Right cardiac atrium (tissue), 5 donors: ENCODE results near the gene TSPAN31. TPM values are rescaled to one million over a fixed set of nuclear protein-coding genes. Genes with fewer than 3 reads are reported as not detected.
"Not testable (repeated sequence)": the region's sequence is repeated elsewhere in the genome, so short reads cannot be mapped to it uniquely, and the experiment has no call there.

Experiments
- ATAC-seq, 2 donors: fragments of 200-7000 bp; cut with Tn5 transposase; one replicate each; pipeline versions ENCODE4 v1.8.0 to v1.9.1; 2020; ENCODE audit warnings: moderate library complexity in 2 of 2, mild to moderate bottlenecking in 1 of 2
- DNase-seq, 3 donors: peaks; one replicate each; pipeline ENCODE4 v3.0.0-alpha.2; 2020
- H3K27ac ChIP-seq: one replicate; pipeline ENCODE4 v1.5.1; 2013; ENCODE audit warnings: mild to moderate bottlenecking, low read length, control low read depth, moderate library complexity
- H3K27me3 ChIP-seq: one replicate; pipeline ENCODE4 v1.6.1; 2013; ENCODE audit not compliant: control insufficient read depth, insufficient read depth
- H3K4me1 ChIP-seq: one replicate; pipeline ENCODE4 v1.6.1; 2013; ENCODE audit warnings: low read length; ENCODE audit not compliant: control insufficient read depth, insufficient read depth
- H3K4me3 ChIP-seq: one replicate; pipeline ENCODE4 v1.5.1; 2013; ENCODE audit warnings: low read length, control low read depth
- H3K9me3 ChIP-seq: one replicate; pipeline ENCODE4 v1.6.1; 2013; ENCODE audit warnings: low read length; ENCODE audit not compliant: control insufficient read depth
- WGBS: extraction: QIAGEN DNeasy Blood & Tissue Kit; methylation state at CpG from one replicate; pipeline ENCODE4 v1.1.7; 2013; 5-methylcytosine and 5-hydroxymethylcytosine counted together
- intact Hi-C, 4 donors: fragments of 100-400 bp; cut with DNase I; formaldehyde crosslinking; loops; one replicate each; pipeline versions ENCODE4 v1.11.0 to v1.14.0; 2022 to 2023
- long read RNA-seq, 4 donors: library from polyadenylated mRNA; unstranded; transcript quantifications; one replicate each; pipeline ENCODE4 v2.0.0, GENCODE V29; 2020 to 2021
- polyA plus RNA-seq: library from polyadenylated mRNA; stranded (reverse); fragments of 200-250 nt; gene quantifications from one replicate; pipeline ENCODE4 v1.2.3, GENCODE V29; 2013
- total RNA-seq, 4 donors: library from RNA; stranded (reverse); fragmentation: NEBNext Ultra II Directional; extraction: Animal tissue kit (Norgen Biotek cat#: 25700); gene quantifications; one replicate each; pipeline ENCODE4 v1.2.1, GENCODE V29; 2021
- donor health status: healthy with polysubstance abuse.
- donor health status: DM: no; HTN: yes; CAD: no.
- donor health status: DM: no; HTN: no; CAD: no.
- donor health status: DM: no; HTN: yes; CAD: no; lungs with severe emphysema.
- donor health status: DM: yes; HTN: yes; CAD: no.

TSPAN31 gene, protein sequence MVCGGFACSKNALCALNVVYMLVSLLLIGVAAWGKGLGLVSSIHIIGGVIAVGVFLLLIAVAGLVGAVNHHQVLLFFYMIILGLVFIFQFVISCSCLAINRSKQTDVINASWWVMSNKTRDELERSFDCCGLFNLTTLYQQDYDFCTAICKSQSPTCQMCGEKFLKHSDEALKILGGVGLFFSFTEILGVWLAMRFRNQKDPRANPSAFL
- 10 to 100 TPM; 31.5 to 41.3 (median 34.5) TPM for total RNA-seq
- polyA plus RNA-seq: 43.9 TPM
- long read RNA-seq, donor 1, transcript TSPAN31-201 (6 exons, 1,849 nt): major isoform, 65 of 101 reads
- long read RNA-seq, donor 1, partial matches to known transcripts: 33 of 101 reads
- long read RNA-seq, donor 1, other reads (novel, unspliced or antisense): 3 of 101 reads
- long read RNA-seq, donor 2, transcript TSPAN31-201 (6 exons, 1,849 nt): major isoform, 26 of 28 reads
- long read RNA-seq, donor 2, partial matches to known transcripts: 1 of 28 reads
- long read RNA-seq, donor 2, other reads (novel, unspliced or antisense): 1 of 28 reads
- long read RNA-seq, donor 3, transcript TSPAN31-201 (6 exons, 1,849 nt): major isoform, 141 of 171 reads
- long read RNA-seq, donor 3, partial matches to known transcripts: 17 of 171 reads
- long read RNA-seq, donor 3, other reads (novel, unspliced or antisense): 11 of 171 reads
- long read RNA-seq, donor 4, transcript TSPAN31-201 (6 exons, 1,849 nt): major isoform, 25 of 32 reads
- long read RNA-seq, donor 4, partial matches to known transcripts: 3 of 32 reads
- long read RNA-seq, donor 4, other reads (novel, unspliced or antisense): 3 of 32 reads

DNA sequence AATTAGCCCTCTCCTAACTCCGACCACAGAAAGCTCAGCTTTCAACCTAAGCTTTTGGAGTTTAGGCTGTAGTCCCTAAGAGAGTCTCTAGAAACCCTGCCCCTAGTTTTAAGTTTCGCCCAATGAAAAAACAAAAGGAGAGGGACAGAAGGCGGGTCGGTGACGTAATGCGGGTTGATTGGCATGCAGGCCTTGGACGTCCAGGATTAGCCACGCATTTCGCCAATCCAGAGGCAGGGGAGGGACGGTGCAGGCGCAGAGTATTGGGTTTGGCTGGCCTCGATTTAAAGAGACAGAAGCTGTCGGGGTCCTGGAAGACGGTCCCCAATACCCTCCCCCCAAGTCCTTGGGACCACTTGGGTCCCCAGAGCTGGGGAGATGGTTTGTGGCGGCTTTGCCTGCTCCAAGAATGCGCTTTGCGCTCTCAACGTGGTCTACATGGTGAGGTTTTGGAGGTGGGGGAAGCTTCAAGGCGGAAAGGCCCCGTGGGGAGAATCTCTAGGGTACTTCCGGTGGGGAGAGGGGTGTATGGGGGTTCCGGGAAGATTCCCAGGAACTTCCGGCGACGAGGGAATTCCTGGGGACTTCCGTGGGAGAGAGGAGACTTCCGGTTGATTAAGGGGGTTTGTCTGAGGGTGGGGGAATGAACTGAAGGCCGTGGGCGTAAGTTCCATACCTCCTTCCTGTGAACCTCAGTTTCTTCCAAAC lies at the start of gene TSPAN31:
Gene TSPAN31, plus strand, starts transcription at position 263 of the 708 bp plus-strand sequence. Its CDS starts 116 bp downstream, at position 379.
- DNase-seq (peak; percentile 98 to 99 (median 99)), ATAC-seq (peak; percentile 95 to 96)
- intact Hi-C loops: no loop called here
- peak within 1 kb of the TSS; percentile 89 for H3K4me3 ChIP-seq
- H3K9me3 ChIP-seq: no peaks in the 10 kb centered on the region
- no peaks in the 10 kb centered on the region for H3K27me3 ChIP-seq
- WGBS: 1% methylated on average over 29 of the region's 29 CpGs
- H3K4me1 ChIP-seq: peaks cover 2% of the 10 kb centered on the region
- H3K27ac ChIP-seq: peak within 1 kb of the TSS; percentile 97

DNA sequence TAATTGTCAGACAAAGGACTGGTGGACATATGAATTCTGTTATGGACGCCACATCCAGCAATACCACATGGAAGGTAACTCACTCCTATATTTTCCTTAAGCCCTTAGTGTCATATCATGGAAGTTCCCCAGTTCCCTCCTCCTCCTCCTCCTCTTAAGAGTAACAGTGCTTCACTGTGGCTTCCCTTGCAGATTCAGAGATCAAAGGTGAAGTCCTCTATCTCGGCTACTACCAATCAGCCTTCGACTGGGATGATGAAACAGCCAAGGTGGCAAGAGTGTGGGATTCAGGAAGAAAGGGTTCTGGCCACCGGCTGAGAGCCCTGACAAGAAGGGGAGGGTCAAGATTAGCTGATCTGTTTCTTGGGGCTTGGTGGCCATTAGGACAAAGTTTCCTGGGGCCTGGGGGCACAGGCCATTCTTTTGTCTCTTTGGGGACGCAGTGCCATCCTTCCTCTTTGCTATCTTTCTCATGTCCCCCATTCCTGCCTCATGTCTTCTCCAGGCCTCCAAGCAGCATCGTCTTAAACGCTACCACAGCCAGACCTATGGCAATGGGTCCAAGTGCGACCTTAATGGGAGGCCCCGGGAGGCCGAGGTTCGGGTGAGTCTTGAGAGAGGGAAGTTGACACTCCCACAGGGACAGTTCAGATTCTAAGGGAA lies 48.9 kb upstream of the TSPAN31 start:
- DNase-seq (no peak), ATAC-seq (no peak)
- WGBS: 91% methylated on average over 11 of the region's 11 CpGs
- Histone ChIP-seq H3K4me1 (peaks cover 3% of the 10 kb centered on the region), H3K4me3 (no peak overlapping the region), H3K9me3 (no peaks in the 10 kb centered on the region), H3K27me3 (no peaks in the 10 kb centered on the region), H3K27ac (no peak overlapping the region)
- intact Hi-C loops: no loop called here

DNA sequence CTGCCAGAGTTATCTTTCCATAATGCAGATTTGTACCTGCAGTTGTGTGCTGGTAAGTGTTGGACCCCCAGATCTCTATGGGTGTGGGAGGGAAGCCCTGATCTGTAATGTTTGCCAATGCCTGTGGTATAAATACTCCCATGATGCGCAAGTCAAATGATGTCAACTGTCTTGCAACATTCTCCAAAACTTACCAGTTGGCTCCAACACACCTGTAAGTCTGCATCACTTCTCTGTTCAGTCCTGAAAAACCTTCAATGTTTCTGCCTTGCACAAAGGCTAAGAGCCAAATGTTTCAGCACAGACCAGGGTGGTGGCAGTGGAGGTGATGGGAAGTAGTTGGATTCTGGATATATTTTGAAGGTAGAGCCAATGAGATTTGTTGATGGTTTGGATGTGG lies 47.8 kb upstream of the TSPAN31 start:
- intact Hi-C loops: no loop called here
- 100% methylated on average over 1 of the region's 1 CpG for WGBS
- ATAC-seq: no peak

DNA sequence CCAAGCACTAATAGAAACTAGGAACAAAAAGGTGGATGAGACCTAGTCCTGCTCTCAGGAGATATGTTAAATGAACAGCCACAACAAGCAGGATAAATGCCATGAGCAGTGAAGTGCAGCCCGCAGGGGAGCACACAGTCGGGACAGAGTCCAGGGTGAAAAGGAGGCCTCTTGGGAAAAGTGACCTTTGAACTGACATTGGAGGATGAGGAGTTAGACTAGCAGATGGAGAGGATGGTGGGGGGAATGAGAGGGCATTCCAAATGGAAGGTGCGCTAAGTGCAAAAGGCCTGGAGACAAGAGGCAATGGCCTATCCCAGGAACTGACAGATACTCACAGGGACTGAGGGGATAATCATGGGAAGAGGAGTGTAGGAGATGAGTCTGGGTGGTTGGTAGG lies 46.4 kb upstream of the TSPAN31 start:
- intact Hi-C loops: no loop called here
- DNase-seq (no peak), ATAC-seq (no peak)
- Histone ChIP-seq H3K27ac (no peak overlapping the region), H3K9me3 (no peaks in the 10 kb centered on the region), H3K27me3 (no peaks in the 10 kb centered on the region), H3K4me1 (peaks cover 3% of the 10 kb centered on the region), H3K4me3 (no peak overlapping the region)
- 91% methylated on average over 3 of the region's 3 CpGs for WGBS

More for the DNA sequence above, 47.8 kb upstream of the TSPAN31 start:
- no peak for DNase-seq
- Histone ChIP-seq H3K9me3 (no peaks in the 10 kb centered on the region), H3K27ac (no peak overlapping the region), H3K4me1 (peaks cover 3% of the 10 kb centered on the region), H3K4me3 (no peak overlapping the region), H3K27me3 (no peaks in the 10 kb centered on the region)

DNA sequence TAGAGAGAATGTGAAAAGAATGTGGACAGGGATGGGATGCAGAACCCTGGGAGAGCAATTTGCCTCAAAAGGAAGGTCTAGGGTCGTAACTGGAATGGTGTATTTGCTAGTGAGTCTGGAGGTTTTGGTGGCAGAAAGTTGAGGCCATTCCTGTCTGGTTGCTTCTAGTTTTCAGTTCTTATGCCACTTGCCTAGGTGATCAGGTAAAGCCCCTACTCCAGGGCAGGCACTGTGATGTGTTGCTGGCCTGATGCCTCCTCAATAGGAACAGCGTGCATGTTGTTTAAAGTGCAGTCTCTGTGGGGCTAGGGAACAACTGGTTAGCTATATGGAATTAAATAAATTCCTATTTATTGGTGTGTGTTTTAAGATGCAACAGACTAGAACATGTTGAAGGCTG lies 44.5 kb upstream of the TSPAN31 start:
- intact Hi-C loops: no loop called here
- Histone ChIP-seq H3K4me3 (no peak overlapping the region), H3K27ac (no peak overlapping the region), H3K9me3 (no peaks in the 10 kb centered on the region), H3K4me1 (no peaks in the 10 kb centered on the region), H3K27me3 (no peaks in the 10 kb centered on the region)
- ATAC-seq: no peak
- WGBS: 97% methylated on average over 2 of the region's 2 CpGs
- DNase-seq: no peak

DNA sequence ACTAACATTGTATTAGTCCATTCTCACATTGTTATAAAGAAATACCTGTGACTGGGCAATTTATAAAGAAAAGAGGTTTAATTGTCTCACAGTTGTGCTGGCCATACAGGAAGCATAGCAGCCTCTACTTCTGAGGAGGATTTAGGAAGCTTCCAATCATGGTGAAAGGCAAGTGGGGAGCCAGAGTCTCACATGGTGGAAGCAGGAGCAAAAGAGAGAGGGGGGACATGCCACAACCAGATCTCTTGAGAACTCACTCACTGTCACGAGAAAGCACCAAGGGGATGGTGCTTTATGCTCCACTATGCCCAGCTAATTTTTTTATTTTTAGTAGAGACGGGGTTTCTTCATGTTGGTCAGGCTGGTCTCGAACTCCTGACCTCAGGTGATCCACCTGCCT lies 37.6 kb upstream of the TSPAN31 start:
- intact Hi-C loops: no loop called here
- DNase-seq (no peak), ATAC-seq (no peak)
- 94% methylated on average over 3 of the region's 3 CpGs for WGBS
- H3K9me3 ChIP-seq: no peaks in the 10 kb centered on the region
- no peaks in the 10 kb centered on the region for H3K27me3 ChIP-seq
- H3K27ac ChIP-seq: no peak overlapping the region
- H3K4me3 ChIP-seq: no peak overlapping the region
- no peaks in the 10 kb centered on the region for H3K4me1 ChIP-seq

DNA sequence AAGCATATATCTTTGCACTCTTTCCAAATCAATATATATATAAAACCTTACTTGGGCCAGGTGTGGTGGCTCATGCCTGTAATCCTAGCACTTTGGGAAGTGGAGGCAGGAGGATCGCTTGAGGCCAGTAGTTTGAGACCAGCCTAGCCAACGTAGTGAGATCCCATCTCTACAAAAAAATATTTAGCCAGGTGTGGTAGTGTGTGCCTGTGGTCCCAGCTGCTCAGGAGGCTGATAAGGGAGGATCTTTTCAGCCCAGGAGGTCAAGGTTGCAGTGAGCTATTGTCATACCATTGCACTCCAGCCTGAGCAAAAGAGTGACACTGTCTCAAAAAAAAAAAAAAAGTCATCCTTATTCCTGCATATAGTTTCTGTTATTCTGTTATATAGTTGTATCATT lies 36.5 kb upstream of the TSPAN31 start:
- 93% methylated on average over 2 of the region's 2 CpGs for WGBS
- Histone ChIP-seq H3K4me1 (no peaks in the 10 kb centered on the region), H3K27ac (no peak overlapping the region), H3K27me3 (no peaks in the 10 kb centered on the region), H3K9me3 (no peaks in the 10 kb centered on the region), H3K4me3 (no peak overlapping the region)
- intact Hi-C loops: no loop called here
- ATAC-seq: no peak
- no peak for DNase-seq

DNA sequence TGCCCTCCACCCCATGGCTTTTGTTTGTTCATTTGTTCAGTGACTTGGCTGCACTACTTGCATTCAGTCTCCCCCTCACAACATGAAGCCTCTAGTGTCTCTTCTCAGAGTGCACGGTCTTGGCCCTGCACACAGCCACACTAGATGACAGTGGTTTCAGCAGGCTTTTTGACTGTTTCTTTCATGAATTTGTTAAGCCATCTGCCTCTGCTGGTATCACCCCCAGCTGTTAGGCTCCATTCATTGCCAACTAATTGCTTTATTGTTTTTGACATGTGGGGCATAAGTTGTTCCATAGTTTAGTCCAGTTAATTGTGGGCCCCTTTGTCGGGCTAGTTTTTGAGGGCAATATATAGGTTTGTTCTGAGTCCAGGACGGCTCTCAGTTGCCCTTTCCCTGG lies 32.1 kb upstream of the TSPAN31 start:
- ATAC-seq (no peak), DNase-seq (no peak)
- Histone ChIP-seq H3K4me1 (no peaks in the 10 kb centered on the region), H3K27ac (no peak overlapping the region), H3K9me3 (no peaks in the 10 kb centered on the region), H3K27me3 (no peaks in the 10 kb centered on the region), H3K4me3 (no peak overlapping the region)
- 93% methylated on average over 3 of the region's 3 CpGs for WGBS
- intact Hi-C loops: no loop called here

DNA sequence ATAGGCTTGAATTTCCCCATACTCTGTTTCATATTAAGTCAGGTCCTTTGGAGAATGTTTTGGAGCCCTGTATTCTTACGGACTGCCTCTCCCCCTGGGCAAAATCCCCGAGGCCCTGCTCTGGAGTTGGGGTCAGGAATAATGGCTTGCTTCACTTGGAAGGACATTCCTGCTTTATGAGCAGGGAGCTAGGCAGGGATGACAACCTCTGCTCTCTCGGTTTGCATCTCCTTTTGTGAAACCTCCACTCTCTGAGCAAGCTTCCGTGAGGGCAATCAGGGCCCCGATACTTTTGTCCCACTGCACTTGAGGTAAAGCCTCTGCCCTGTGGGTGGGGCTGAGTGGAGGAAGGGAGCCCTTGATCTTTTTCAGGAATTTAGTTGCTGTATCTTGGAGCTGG lies 31.6 kb upstream of the TSPAN31 start:
- H3K4me3 ChIP-seq: no peak overlapping the region
- no peaks in the 10 kb centered on the region for H3K27me3 ChIP-seq
- WGBS: 90% methylated on average over 5 of the region's 5 CpGs
- DNase-seq (no peak), ATAC-seq (no peak)
- H3K27ac ChIP-seq: no peak overlapping the region
- intact Hi-C loops: no loop called here
- H3K4me1 ChIP-seq: no peaks in the 10 kb centered on the region
- H3K9me3 ChIP-seq: no peaks in the 10 kb centered on the region

DNA sequence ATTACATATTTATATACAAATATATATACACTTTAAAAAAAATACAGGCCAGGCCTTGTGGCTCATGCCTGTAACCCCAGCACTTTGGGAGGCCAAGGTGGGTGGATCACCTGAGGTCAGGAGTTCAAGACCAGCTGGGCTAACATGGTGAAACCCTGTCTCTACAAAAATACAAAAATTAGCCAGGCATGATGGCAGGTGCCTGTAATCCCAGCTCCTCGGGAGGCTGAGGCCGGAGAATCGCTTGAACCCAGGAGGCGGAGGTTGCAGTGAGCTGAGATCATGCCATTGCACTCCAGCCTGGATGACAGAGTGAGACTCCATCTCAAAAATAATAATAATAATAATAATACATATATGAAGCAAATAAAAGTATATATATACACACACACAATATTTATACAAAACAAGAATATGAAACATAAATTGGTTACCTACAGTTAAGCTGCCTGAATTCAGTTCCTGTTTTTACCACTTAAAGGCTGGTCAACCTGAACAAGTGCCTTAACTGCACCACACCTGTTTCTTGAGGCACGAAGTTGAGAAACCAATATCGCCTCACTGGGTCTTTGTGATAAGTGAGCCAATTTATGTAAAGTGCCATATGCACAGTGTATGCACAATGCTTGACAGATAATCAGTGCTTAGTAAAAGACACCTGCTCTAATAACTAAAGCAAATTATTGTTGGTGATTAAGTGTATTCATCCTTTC lies 29.6 kb upstream of the TSPAN31 start:
- ATAC-seq, H3K27ac ChIP-seq, DNase-seq, H3K4me3 ChIP-seq, intact Hi-C loops, H3K9me3 ChIP-seq, H3K4me1 ChIP-seq, H3K27me3 ChIP-seq: not testable (repeated sequence)
- WGBS: 97% methylated on average over 6 of the region's 6 CpGs
